A549 (cell line): ENCODE measurements around the gene TMPRSS4. TPM values are rescaled to one million over a fixed set of nuclear protein-coding genes. Genes with fewer than 3 reads are reported as not detected.

ENCODE experiments used
- ATAC-seq, 2 experiments: fragments of 200-7000 bp in 1 of 2; fragments of >200 bp in 1 of 2; cut with Nextera tagmentation in 1 of 2; cut with Tn5 transposase in 1 of 2; 3 replicates each; pipeline versions ENCODE4 v1.8.0 to v1.9.1; 2018 to 2020; ENCODE audit warnings: mild to moderate bottlenecking in 1 of 2, moderate library complexity in 1 of 2
- CTCF ChIA-PET: fragments of 300-600 bp; sonication (Branson Sonifier 250); formaldehyde crosslinking; extraction: SDS; loops from one replicate; lab custom pipeline; 2021; ENCODE audit warnings: antibody characterized with exemption, inconsistent platforms; lab: Yijun Ruan, JAX
- POLR2A ChIA-PET: fragments of 350-600 bp; formaldehyde crosslinking; extraction: SDS; loops from one replicate; lab custom pipeline; 2021; ENCODE audit warnings: antibody characterized with exemption, inconsistent platforms; lab: Yijun Ruan, JAX
- DNase-seq, 2 experiments: peaks; one replicate each; pipeline versions ENCODE4 v3.0.0 to v3.0.0-alpha.2; 2011 to 2016; ENCODE audit warnings: low read depth in 1 of 2, low spot score in 1 of 2
- FAIRE-seq: peaks from 2 replicates; lab custom pipeline; 2011; peaks lifted over from hg19 to GRCh38; lab: Jason Lieb, UNC
- H3K27ac ChIP-seq, 2 experiments: fragments of >200 bp; sonication (Bioruptor Twin); formaldehyde crosslinking; 3 replicates each; pipeline ENCODE4 v1.5.1; 2016 to 2017
- H3K4me1 ChIP-seq: fragments of >200 bp; sonication (Bioruptor Twin); formaldehyde crosslinking; 3 replicates; pipeline ENCODE4 v1.6.1; 2016
- H3K4me2 ChIP-seq: fragments of >200 bp; sonication (Bioruptor Twin); formaldehyde crosslinking; 3 replicates; pipeline ENCODE4 v1.6.1; 2016
- H3K4me3 ChIP-seq: fragments of >200 bp; sonication (Bioruptor Twin); formaldehyde crosslinking; 3 replicates; pipeline ENCODE4 v1.5.1; 2016
- H3K9me3 ChIP-seq: fragments of >200 bp; sonication (Bioruptor Twin); formaldehyde crosslinking; 3 replicates; pipeline ENCODE4 v1.6.1; 2016
- CBX8 ChIP-seq: fragments of 200-600 bp; sonication (generic); IDR thresholded peaks from 2 replicates; pipeline ENCODE4 v1.6.1; 2016
- CHD2 ChIP-seq: fragments of 150-350 bp; IDR thresholded peaks from 2 replicates; pipeline ENCODE4 v1.6.1; 2014; ENCODE audit warnings: low read length; ENCODE audit not compliant: partially characterized antibody
- ESRRA ChIP-seq: fragments of 150-350 bp; IDR thresholded peaks from 2 replicates; pipeline ENCODE4 v1.6.1; 2014; ENCODE audit warnings: mild to moderate bottlenecking, low read length, borderline replicate concordance
- FOSL2 ChIP-seq, 2 experiments: fragments of 450-650 bp in 1 of 2; fragments of >200 bp in 1 of 2; sonication (Bioruptor Twin) in 1 of 2; formaldehyde crosslinking; IDR thresholded peaks; 2 replicates each; pipeline versions ENCODE4 v1.5.0 to v1.6.1; 2016 to 2020; ENCODE audit warnings: mild to moderate bottlenecking in 1 of 2, moderate library complexity in 1 of 2
- MAZ ChIP-seq: fragments of 150-350 bp; IDR thresholded peaks from 2 replicates; pipeline ENCODE4 v1.6.1; 2014; ENCODE audit warnings: antibody characterized with exemption, low read depth, low read length, borderline replicate concordance
- PBX3 ChIP-seq: IDR thresholded peaks from 2 replicates; pipeline ENCODE4 v1.6.1; 2012
- POLR2AphosphoS2 ChIP-seq: conservative IDR thresholded peaks from 2 replicates; pipeline ENCODE4 v1.6.1; 2012; ENCODE audit warnings: low read length, improper control_type of control experiment, inconsistent platforms
- RCOR1 ChIP-seq: fragments of 150-350 bp; IDR thresholded peaks from 2 replicates; pipeline ENCODE4 v1.6.1; 2014; ENCODE audit warnings: antibody characterized with exemption, low read length, low read depth
- SMC3 ChIP-seq: fragments of >200 bp; sonication (Bioruptor Twin); formaldehyde crosslinking; IDR thresholded peaks from 3 replicates; pipeline ENCODE4 v1.6.1; 2018; ENCODE audit warnings: inconsistent platforms
- TFCP2L1 ChIP-seq: fragments of 250-450 bp; sonication (Bioruptor Pico); IDR thresholded peaks from 2 replicates; pipeline ENCODE4 v1.5.0; 2021; ENCODE audit warnings: mild to moderate bottlenecking
- WGBS: methylation state at CpG from one replicate; pipeline ENCODE4 v1.1.6; 2017; ENCODE audit errors: missing lambda C conversion rate; 5-methylcytosine and 5-hydroxymethylcytosine counted together
- polyA plus RNA-seq, 4 experiments: library from polyadenylated mRNA; depleted of rRNA in 3 of 4; stranded (reverse); fragments of >200 nt; fragmentation: RNase III in 1 of 4; extraction: RNeasy Plus Mini Kit Qiagen cat#74134 plus additional on column Dnase treatment in 1 of 4; gene quantifications; 2 replicates in 3 of 4; 3 replicates in 1 of 4; pipeline ENCODE4 v1.2.3, GENCODE V29; 2011 to 2017
- TF ChIP-seq, protein P1 (sequence below): fragments of >200 bp; sonication (Bioruptor Twin); formaldehyde crosslinking; IDR thresholded peaks from 3 replicates; pipeline ENCODE4 v1.5.1; 2016
- TF ChIP-seq, protein P2 (sequence below): fragments of 450-650 bp; IDR thresholded peaks from 2 replicates; pipeline ENCODE4 v1.6.1; 2014; ENCODE audit warnings: antibody characterized with exemption
- TF ChIP-seq, protein P3 (sequence below): fragments of >200 bp; sonication (Bioruptor Twin); formaldehyde crosslinking; IDR thresholded peaks from 3 replicates; pipeline ENCODE4 v1.6.1; 2016

The TMPRSS4 gene
- polyA plus RNA-seq, 2 of the 4 experiments (the other 2 are of a cell fraction) = not detected

- TF ChIP-seq, protein P1, sequence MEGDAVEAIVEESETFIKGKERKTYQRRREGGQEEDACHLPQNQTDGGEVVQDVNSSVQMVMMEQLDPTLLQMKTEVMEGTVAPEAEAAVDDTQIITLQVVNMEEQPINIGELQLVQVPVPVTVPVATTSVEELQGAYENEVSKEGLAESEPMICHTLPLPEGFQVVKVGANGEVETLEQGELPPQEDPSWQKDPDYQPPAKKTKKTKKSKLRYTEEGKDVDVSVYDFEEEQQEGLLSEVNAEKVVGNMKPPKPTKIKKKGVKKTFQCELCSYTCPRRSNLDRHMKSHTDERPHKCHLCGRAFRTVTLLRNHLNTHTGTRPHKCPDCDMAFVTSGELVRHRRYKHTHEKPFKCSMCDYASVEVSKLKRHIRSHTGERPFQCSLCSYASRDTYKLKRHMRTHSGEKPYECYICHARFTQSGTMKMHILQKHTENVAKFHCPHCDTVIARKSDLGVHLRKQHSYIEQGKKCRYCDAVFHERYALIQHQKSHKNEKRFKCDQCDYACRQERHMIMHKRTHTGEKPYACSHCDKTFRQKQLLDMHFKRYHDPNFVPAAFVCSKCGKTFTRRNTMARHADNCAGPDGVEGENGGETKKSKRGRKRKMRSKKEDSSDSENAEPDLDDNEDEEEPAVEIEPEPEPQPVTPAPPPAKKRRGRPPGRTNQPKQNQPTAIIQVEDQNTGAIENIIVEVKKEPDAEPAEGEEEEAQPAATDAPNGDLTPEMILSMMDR = no peak
- TF ChIP-seq, all 56 proteins: peak for 0
These were observed 27.1 kb upstream of the TMPRSS4 start (continued) for GRCh38 chr11:118049771-118050170.

GRCh38 chr11:118050208-118050891 lies 26.5 kb upstream of the TMPRSS4 start:
- ChIA-PET POLR2A (no interaction called here), CTCF (interaction anchor here (1.0 to 4.0 kb wide), 3 partner anchors 235 to 624 kb away, joined by 4 to 17 read pairs (median 5); no protein-coding TSS in a partner anchor)
- WGBS = 68% methylated on average over 6 of the region's 7 CpGs
- Histone ChIP-seq H3K9me3 (no peaks in the 10 kb centered on the region), H3K4me1 (no peaks in the 10 kb centered on the region), H3K4me3 (no peak overlapping the region), H3K27ac (no peak overlapping the region), H3K4me2 (no peak overlapping the region)
- no peak for TF ChIP-seq RCOR1
- ATAC-seq (no peak), FAIRE-seq (no peak), DNase-seq (no peak)

DNA sequence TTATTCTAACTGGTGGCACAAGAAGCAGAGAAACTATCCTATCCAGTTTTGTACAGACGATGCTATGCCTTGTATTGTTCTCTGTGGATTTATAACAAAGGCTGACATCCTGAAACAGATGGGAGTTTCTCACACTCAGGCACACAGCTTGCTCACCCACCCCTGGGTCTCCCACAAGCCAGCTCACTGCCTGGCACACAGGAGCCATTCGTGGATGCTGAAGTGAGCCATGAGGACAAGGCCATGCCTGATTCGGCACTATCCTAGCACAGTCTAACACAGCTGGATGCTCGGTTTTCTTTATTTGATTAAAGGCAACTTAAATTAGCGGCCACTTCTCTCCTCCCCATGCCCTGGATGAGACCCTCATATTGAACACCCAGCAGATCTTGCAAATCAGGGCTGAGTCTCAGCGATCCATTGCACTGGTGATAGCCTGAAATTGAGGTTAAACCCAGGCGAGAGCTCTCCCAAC lies 25.7 kb upstream of the TMPRSS4 start:
- H3K4me3 ChIP-seq = no peak overlapping the region
- H3K27ac ChIP-seq = no peak overlapping the region
- H3K4me1 ChIP-seq = no peaks in the 10 kb centered on the region
- H3K9me3 ChIP-seq = no peaks in the 10 kb centered on the region
- 47% methylated on average over 7 of the region's 7 CpGs for whole genome bisulfite sequencing
- no peak for ATAC-seq
- CTCF ChIA-PET = interaction anchor here (0.5 to 4.0 kb wide), 5 partner anchors 14 to 816 kb away, joined by 3 to 17 read pairs (median 5); no protein-coding TSS in a partner anchor
- TF ChIP-seq PBX3 = no peak
- TF ChIP-seq CHD2 = no peak
- TF ChIP-seq ESRRA = no peak
- TF ChIP-seq, protein P2, sequence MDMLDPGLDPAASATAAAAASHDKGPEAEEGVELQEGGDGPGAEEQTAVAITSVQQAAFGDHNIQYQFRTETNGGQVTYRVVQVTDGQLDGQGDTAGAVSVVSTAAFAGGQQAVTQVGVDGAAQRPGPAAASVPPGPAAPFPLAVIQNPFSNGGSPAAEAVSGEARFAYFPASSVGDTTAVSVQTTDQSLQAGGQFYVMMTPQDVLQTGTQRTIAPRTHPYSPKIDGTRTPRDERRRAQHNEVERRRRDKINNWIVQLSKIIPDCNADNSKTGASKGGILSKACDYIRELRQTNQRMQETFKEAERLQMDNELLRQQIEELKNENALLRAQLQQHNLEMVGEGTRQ = no peak
- TF ChIP-seq CBX8 = no peak
- no peak for TF ChIP-seq MAZ
- TF ChIP-seq SMC3 = no peak
- TF ChIP-seq FOSL2 (IDR thresholded peaks at IDR 0.05) = no peak
- TF ChIP-seq FOSL2 (CRISPR knock-in tag; IDR thresholded peaks at IDR 0.05) = no peak
- TF ChIP-seq POLR2AphosphoS2 = no peak
- TF ChIP-seq, protein P3, sequence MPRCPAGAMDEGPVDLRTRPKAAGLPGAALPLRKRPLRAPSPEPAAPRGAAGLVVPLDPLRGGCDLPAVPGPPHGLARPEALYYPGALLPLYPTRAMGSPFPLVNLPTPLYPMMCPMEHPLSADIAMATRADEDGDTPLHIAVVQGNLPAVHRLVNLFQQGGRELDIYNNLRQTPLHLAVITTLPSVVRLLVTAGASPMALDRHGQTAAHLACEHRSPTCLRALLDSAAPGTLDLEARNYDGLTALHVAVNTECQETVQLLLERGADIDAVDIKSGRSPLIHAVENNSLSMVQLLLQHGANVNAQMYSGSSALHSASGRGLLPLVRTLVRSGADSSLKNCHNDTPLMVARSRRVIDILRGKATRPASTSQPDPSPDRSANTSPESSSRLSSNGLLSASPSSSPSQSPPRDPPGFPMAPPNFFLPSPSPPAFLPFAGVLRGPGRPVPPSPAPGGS = no peak
- no peak for TF ChIP-seq TFCP2L1 (CRISPR knock-in tag)
- TF ChIP-seq, all 56 proteins: peak for 0
- no peak overlapping the region for H3K4me2 ChIP-seq
- DNase-seq = no peak
- POLR2A ChIA-PET = no interaction called here
- no peak for FAIRE-seq
